SK-N-SH (cell line): ENCODE data around the gene PRKD2.
A peak's percentile ranks its signal among the peaks of the same experiment; 100 is the strongest.

Source experiments
- EP300 ChIP-seq, 2 experiments: IDR thresholded peaks; 2 replicates each; pipeline versions ENCODE4 v1.4.0 to v1.6.1; 2012; ENCODE audit warnings: borderline replicate concordance in 1 of 2, low read depth in 1 of 2, low read length in 1 of 2
- JUND ChIP-seq: IDR thresholded peaks from 2 replicates; pipeline ENCODE4 v1.4.0; 2012
- RAD21 ChIP-seq: IDR thresholded peaks from 2 replicates; pipeline ENCODE4 v1.6.1; 2012; ENCODE audit warnings: mild to moderate bottlenecking, low read length
- TEAD4 ChIP-seq: IDR thresholded peaks from 2 replicates; pipeline ENCODE4 v1.4.0; 2012; ENCODE audit warnings: mild to moderate bottlenecking, borderline replicate concordance; ENCODE audit not compliant: insufficient read depth
- TF ChIP-seq, protein P1 (sequence below): fragments of 200-600 bp; sonication (generic); IDR thresholded peaks from 2 replicates; pipeline ENCODE4 v1.6.1; 2017; ENCODE audit warnings: antibody characterized with exemption, mild to moderate bottlenecking, moderate library complexity
- TF ChIP-seq, protein P2 (sequence below): IDR thresholded peaks from 2 replicates; pipeline ENCODE4 v1.4.0; 2012; ENCODE audit warnings: low read depth, borderline replicate concordance

DNA sequence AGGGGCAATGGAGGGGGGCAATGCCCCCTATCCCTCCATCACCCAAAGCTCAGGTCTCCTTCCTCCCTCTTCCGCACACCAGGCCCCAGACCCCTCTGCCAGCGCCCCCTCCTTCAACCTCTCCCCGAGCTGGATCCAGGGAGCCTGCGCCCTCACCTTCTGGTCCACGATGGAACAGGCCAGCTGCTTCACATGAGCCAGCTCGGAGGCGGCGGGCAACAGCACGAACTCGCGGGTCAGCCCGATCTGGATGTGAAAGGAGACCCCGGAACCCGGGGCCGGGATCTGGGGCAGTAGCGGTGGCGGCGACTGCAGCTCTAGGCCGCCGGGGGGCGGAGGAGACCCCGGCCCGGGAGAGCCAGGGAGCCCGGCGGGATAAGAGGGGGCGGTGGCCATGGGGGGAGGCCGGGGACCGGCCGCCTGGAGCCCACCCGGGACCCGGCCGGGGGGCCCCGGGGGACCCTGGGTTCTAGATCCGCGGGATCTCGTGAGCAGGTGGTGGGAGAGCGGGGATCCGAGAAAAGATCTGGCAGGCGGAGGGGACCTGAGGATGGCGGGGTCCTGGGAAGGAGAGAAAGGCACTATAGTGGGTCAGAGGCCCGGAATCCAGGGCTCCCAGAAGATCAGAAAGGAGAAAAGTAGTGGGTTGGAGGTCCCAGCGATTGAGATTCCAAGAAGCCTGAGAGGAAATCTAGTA, 791 bp downstream of the PRKD2 start:
- TF ChIP-seq, protein P1, sequence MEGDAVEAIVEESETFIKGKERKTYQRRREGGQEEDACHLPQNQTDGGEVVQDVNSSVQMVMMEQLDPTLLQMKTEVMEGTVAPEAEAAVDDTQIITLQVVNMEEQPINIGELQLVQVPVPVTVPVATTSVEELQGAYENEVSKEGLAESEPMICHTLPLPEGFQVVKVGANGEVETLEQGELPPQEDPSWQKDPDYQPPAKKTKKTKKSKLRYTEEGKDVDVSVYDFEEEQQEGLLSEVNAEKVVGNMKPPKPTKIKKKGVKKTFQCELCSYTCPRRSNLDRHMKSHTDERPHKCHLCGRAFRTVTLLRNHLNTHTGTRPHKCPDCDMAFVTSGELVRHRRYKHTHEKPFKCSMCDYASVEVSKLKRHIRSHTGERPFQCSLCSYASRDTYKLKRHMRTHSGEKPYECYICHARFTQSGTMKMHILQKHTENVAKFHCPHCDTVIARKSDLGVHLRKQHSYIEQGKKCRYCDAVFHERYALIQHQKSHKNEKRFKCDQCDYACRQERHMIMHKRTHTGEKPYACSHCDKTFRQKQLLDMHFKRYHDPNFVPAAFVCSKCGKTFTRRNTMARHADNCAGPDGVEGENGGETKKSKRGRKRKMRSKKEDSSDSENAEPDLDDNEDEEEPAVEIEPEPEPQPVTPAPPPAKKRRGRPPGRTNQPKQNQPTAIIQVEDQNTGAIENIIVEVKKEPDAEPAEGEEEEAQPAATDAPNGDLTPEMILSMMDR: peak; percentile 22; the same call in 1 of the 2 replicates
- TF ChIP-seq JUND (no peak), RAD21 (no peak), TEAD4 (no peak), EP300 (IDR thresholded peaks at IDR 0.05; ENCODE audit: borderline replicate concordance in 1 of 2, low read depth in 1 of 2, low read length in 1 of 2) (no peak)
- TF ChIP-seq, protein P2, sequence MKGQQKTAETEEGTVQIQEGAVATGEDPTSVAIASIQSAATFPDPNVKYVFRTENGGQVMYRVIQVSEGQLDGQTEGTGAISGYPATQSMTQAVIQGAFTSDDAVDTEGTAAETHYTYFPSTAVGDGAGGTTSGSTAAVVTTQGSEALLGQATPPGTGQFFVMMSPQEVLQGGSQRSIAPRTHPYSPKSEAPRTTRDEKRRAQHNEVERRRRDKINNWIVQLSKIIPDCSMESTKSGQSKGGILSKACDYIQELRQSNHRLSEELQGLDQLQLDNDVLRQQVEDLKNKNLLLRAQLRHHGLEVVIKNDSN: no peak
